ENCODE measurements around the gene SLC46A1. TPM values are rescaled to one million over a fixed set of nuclear protein-coding genes. Genes with fewer than 3 reads are reported as not detected.
A peak's percentile ranks its signal among the peaks of the same experiment; 100 is the strongest.

SLC46A1 gene
- total and polyA plus RNA-seq, 2 of the 13 experiments (the other 11 are each of a cell fraction or from before 2014, with no cell fraction given) = 19.6 to 22.6 TPM

- TF ChIP-seq HOMEZ (CRISPR knock-in tag; IDR thresholded peaks at IDR 0.05; ENCODE audit: low read depth) (peak; percentile 42; the same call in 1 of the 2 replicates), ZBTB7B (CRISPR knock-in tag; IDR thresholded peaks at IDR 0.05) (peak; percentile 90), THAP11 (CRISPR knock-in tag; IDR thresholded peaks at IDR 0.05) (peak; percentile 81), FOXA1 (IDR thresholded peaks at IDR 0.05) (peak; percentile 52; the same call in 1 of the 2 replicates), FOXA1 (CRISPR knock-in tag; IDR thresholded peaks at IDR 0.05) (peak; percentile 80), POGK (CRISPR knock-in tag; conservative IDR thresholded peaks at IDR 0.05) (peak; percentile 90), USF2 (IDR thresholded peaks at IDR 0.05; ENCODE audit: low read depth, low read length) (no peak), USF2 (CRISPR knock-in tag; IDR thresholded peaks at IDR 0.05; ENCODE audit: borderline replicate concordance) (no peak), ZSCAN25 (CRISPR knock-in tag; IDR thresholded peaks at IDR 0.05) (peak; percentile 92), NKX3-1 (CRISPR knock-in tag; IDR thresholded peaks at IDR 0.05) (peak; percentile 70; the same call in 1 of the 2 replicates), SKI (IDR thresholded peaks at IDR 0.05; ENCODE audit: partially characterized antibody) (peak; percentile 95), POLR2AphosphoS5 (IDR thresholded peaks at IDR 0.05; ENCODE audit: low read depth, low read length) (peak; percentile 81), ARHGAP35 (CRISPR knock-in tag; IDR thresholded peaks at IDR 0.05; ENCODE audit: borderline replicate concordance) (peak; percentile 79; the same call in 1 of the 2 replicates), GFI1 (CRISPR knock-in tag; IDR thresholded peaks at IDR 0.05; ENCODE audit: borderline replicate concordance) (peak; percentile 93), ZBTB14 (CRISPR knock-in tag; IDR thresholded peaks at IDR 0.05) (0 out of 2 replicates have a peak, but pooled peaks have one; percentile 26), FOXJ3 (CRISPR knock-in tag; IDR thresholded peaks at IDR 0.05; ENCODE audit: borderline replicate concordance) (peak; percentile 83; the same call in 1 of the 2 replicates), EHMT2 (IDR thresholded peaks at IDR 0.05; ENCODE audit: borderline replicate concordance, low read depth, low read length) (peak; percentile 31; the same call in 1 of the 2 replicates), ZFP36L2 (CRISPR knock-in tag; IDR thresholded peaks at IDR 0.05) (no peak), ZNF746 (CRISPR knock-in tag; IDR thresholded peaks at IDR 0.05) (peak; percentile 100), AHR (CRISPR knock-in tag; IDR thresholded peaks at IDR 0.05) (peak; percentile 70; the same call in 1 of the 2 replicates), U2AF2 (IDR thresholded peaks at IDR 0.05; ENCODE audit: low read depth, low read length) (no peak), ZNF776 (CRISPR knock-in tag; IDR thresholded peaks at IDR 0.05) (peak; percentile 52), CREB1 (IDR thresholded peaks at IDR 0.05) (no peak), CREB1 (CRISPR knock-in tag; IDR thresholded peaks at IDR 0.05) (peak; percentile 76), ZNF230 (CRISPR knock-in tag; IDR thresholded peaks at IDR 0.05) (peak; percentile 67; the same call in 1 of the 2 replicates), FOSL2 (CRISPR knock-in tag; IDR thresholded peaks at IDR 0.05) (peak; percentile 75)
Measured at GRCh38 chr17:28370035-28370743, 35.8 kb downstream of the SLC46A1 start, which contains the start of gene VTN (continued).
